Stimulated activated naive B cell treated with anti-CD40 and anti-IgM and Interleukin-4, amounts not matched to agents 10 μg/mL and 1 μg/mL and 100 μg/mL, for 72 hours (primary cell): ENCODE data around the gene TTC7B.

Experiments used
- ATAC-seq, 2 donors: fragments of 150-1000 bp; cut with Tn5 transposase; replicated peaks; 2 replicates each; pipeline ENCODE4 v1.10.0; 2021; ENCODE audit warnings: moderate library complexity in 1 of 2
- DNase-seq: peaks from one replicate; pipeline ENCODE4 v3.0.0; 2021
- H3K27ac Mint-ChIP-seq: one replicate; pipeline ENCODE4 v1.8.0; 2022; ENCODE audit warnings: mild to moderate bottlenecking, mixed read lengths
- H3K27me3 Mint-ChIP-seq, 2 donors: one replicate each; pipeline ENCODE4 v1.8.0; 2022; ENCODE audit warnings: mixed read lengths in 2 of 2
- H3K36me3 Mint-ChIP-seq, 2 donors: one replicate each; pipeline ENCODE4 v1.8.0; 2022; ENCODE audit warnings: mixed read lengths in 2 of 2, mild to moderate bottlenecking in 1 of 2
- H3K4me1 Mint-ChIP-seq, 2 donors: one replicate each; pipeline ENCODE4 v1.8.0; 2022; ENCODE audit warnings: mixed read lengths in 2 of 2, mild to moderate bottlenecking in 1 of 2
- H3K4me3 Mint-ChIP-seq, 2 donors: one replicate each; pipeline ENCODE4 v1.8.0; 2022; ENCODE audit warnings: mild to moderate bottlenecking in 2 of 2, mixed read lengths in 2 of 2, moderate library complexity in 1 of 2
- H3K9me3 Mint-ChIP-seq, 2 donors: one replicate each; pipeline ENCODE4 v1.8.0; 2022; ENCODE audit warnings: mixed read lengths in 2 of 2, mild to moderate bottlenecking in 1 of 2

The TTC7B gene

GRCh38 chr14:90616881-90617280 lies 199.3 kb downstream of the TTC7B start:
- Mint-ChIP-seq H3K4me3 (no peak overlapping the region), H3K9me3 (no peaks in the 10 kb centered on the region), H3K27ac (no peak overlapping the region), H3K36me3 (peaks cover 0 to 1% of the 10 kb centered on the region in 2 donors), H3K27me3 (no peaks in the 10 kb centered on the region), H3K4me1 (no peaks in the 10 kb centered on the region)
- no peak for ATAC-seq
- DNase-seq = no peak

GRCh38 chr14:90616313-90616712 lies 199.9 kb downstream of the TTC7B start:
- ATAC-seq (no peak), DNase-seq (no peak)
- H3K27ac Mint-ChIP-seq = no peak overlapping the region
- peaks cover 0 to 1% of the 10 kb centered on the region in 2 donors for H3K36me3 Mint-ChIP-seq
- no peak overlapping the region for H3K4me3 Mint-ChIP-seq
- no peaks in the 10 kb centered on the region for H3K9me3 Mint-ChIP-seq
- H3K27me3 Mint-ChIP-seq = no peaks in the 10 kb centered on the region
- no peaks in the 10 kb centered on the region for H3K4me1 Mint-ChIP-seq

- Mint-ChIP-seq H3K27ac (no peak overlapping the region), H3K9me3 (no peaks in the 10 kb centered on the region), H3K4me3 (no peak overlapping the region), H3K27me3 (no peaks in the 10 kb centered on the region), H3K4me1 (no peaks in the 10 kb centered on the region), H3K36me3 (no peaks in the 10 kb centered on the region)
- ATAC-seq (no peak), DNase-seq (no peak)
These were observed 200.6 kb downstream of the TTC7B start for GRCh38 chr14:90615517-90616060.

GRCh38 chr14:90614696-90615516 lies 201.3 kb downstream of the TTC7B start:
- Mint-ChIP-seq H3K9me3 (no peaks in the 10 kb centered on the region), H3K27ac (no peak overlapping the region), H3K4me3 (no peak overlapping the region), H3K27me3 (no peaks in the 10 kb centered on the region), H3K36me3 (no peaks in the 10 kb centered on the region), H3K4me1 (peaks cover 0 to 2% of the 10 kb centered on the region in 2 donors)
- ATAC-seq (no peak), DNase-seq (no peak)

- H3K36me3 Mint-ChIP-seq = no peaks in the 10 kb centered on the region
- DNase-seq (no peak), ATAC-seq (no peak)
- H3K4me3 Mint-ChIP-seq = no peak overlapping the region
- no peaks in the 10 kb centered on the region for H3K27me3 Mint-ChIP-seq
- peaks cover 2% of the 10 kb centered on the region in 2 donors for H3K4me1 Mint-ChIP-seq
- H3K27ac Mint-ChIP-seq = no peak overlapping the region
- H3K9me3 Mint-ChIP-seq = no peaks in the 10 kb centered on the region
These were observed 202.2 kb downstream of the TTC7B start for GRCh38 chr14:90613997-90614396.

GRCh38 chr14:90613453-90613852 lies 202.8 kb downstream of the TTC7B start:
- DNase-seq (no peak), ATAC-seq (no peak)
- Mint-ChIP-seq H3K4me3 (no peak overlapping the region), H3K9me3 (no peaks in the 10 kb centered on the region), H3K27ac (no peak overlapping the region), H3K4me1 (peaks cover 2 to 7% of the 10 kb centered on the region in 2 donors), H3K27me3 (no peaks in the 10 kb centered on the region), H3K36me3 (no peaks in the 10 kb centered on the region)

GRCh38 chr14:90612801-90613200 lies 203.4 kb downstream of the TTC7B start:
- H3K27ac Mint-ChIP-seq = no peak overlapping the region
- no peak for ATAC-seq
- peaks cover 2 to 10% of the 10 kb centered on the region in 2 donors for H3K4me1 Mint-ChIP-seq
- H3K27me3 Mint-ChIP-seq = no peaks in the 10 kb centered on the region
- H3K36me3 Mint-ChIP-seq = no peaks in the 10 kb centered on the region
- no peaks in the 10 kb centered on the region for H3K9me3 Mint-ChIP-seq
- DNase-seq = no peak
- no peak overlapping the region for H3K4me3 Mint-ChIP-seq

GRCh38 chr14:90611936-90612335 lies 204.3 kb downstream of the TTC7B start:
- no peak overlapping the region for H3K27ac Mint-ChIP-seq
- no peaks in the 10 kb centered on the region for H3K27me3 Mint-ChIP-seq
- H3K36me3 Mint-ChIP-seq = no peaks in the 10 kb centered on the region
- H3K4me1 Mint-ChIP-seq = peaks cover 2 to 10% of the 10 kb centered on the region in 2 donors
- ATAC-seq (no peak), DNase-seq (no peak)
- H3K9me3 Mint-ChIP-seq = no peaks in the 10 kb centered on the region
- H3K4me3 Mint-ChIP-seq = no peak overlapping the region

GRCh38 chr14:90611501-90611900 lies 204.7 kb downstream of the TTC7B start:
- no peak overlapping the region for H3K4me3 Mint-ChIP-seq
- peaks cover 2 to 10% of the 10 kb centered on the region in 2 donors for H3K4me1 Mint-ChIP-seq
- no peak for ATAC-seq
- H3K27me3 Mint-ChIP-seq = no peaks in the 10 kb centered on the region
- no peak overlapping the region for H3K27ac Mint-ChIP-seq
- H3K9me3 Mint-ChIP-seq = no peaks in the 10 kb centered on the region
- H3K36me3 Mint-ChIP-seq = no peaks in the 10 kb centered on the region
- DNase-seq = no peak

GRCh38 chr14:90610346-90611040 lies 205.7 kb downstream of the TTC7B start:
- no peak overlapping the region for H3K27ac Mint-ChIP-seq
- ATAC-seq = no peak
- DNase-seq = no peak
- H3K27me3 Mint-ChIP-seq = peaks cover 0 to 2% of the 10 kb centered on the region in 2 donors
- no peaks in the 10 kb centered on the region for H3K9me3 Mint-ChIP-seq
- no peak overlapping the region for H3K4me3 Mint-ChIP-seq
- H3K36me3 Mint-ChIP-seq = no peaks in the 10 kb centered on the region
- H3K4me1 Mint-ChIP-seq = peaks cover 2 to 13% of the 10 kb centered on the region in 2 donors

GRCh38 chr14:90609376-90609775 lies 206.9 kb downstream of the TTC7B start:
- no peak overlapping the region for H3K27ac Mint-ChIP-seq
- no peaks in the 10 kb centered on the region for H3K36me3 Mint-ChIP-seq
- ATAC-seq = no peak

GRCh38 chr14:90608929-90609341 lies 207.3 kb downstream of the TTC7B start:
- ATAC-seq = peak; percentile 49 to 59
- Mint-ChIP-seq H3K4me1 (peaks cover 2 to 16% of the 10 kb centered on the region in 2 donors), H3K36me3 (no peaks in the 10 kb centered on the region), H3K27me3 (peaks cover 0 to 4% of the 10 kb centered on the region in 2 donors), H3K27ac (no peak overlapping the region), H3K4me3 (no peak overlapping the region), H3K9me3 (no peaks in the 10 kb centered on the region)
- DNase-seq = no peak

More at GRCh38 chr14:90609376-90609775, 206.9 kb downstream of the TTC7B start:
- H3K9me3 Mint-ChIP-seq = no peaks in the 10 kb centered on the region
- no peak overlapping the region for H3K4me3 Mint-ChIP-seq
- peaks cover 2 to 16% of the 10 kb centered on the region in 2 donors for H3K4me1 Mint-ChIP-seq
- H3K27me3 Mint-ChIP-seq = peaks cover 0 to 4% of the 10 kb centered on the region in 2 donors
- no peak for DNase-seq

- Mint-ChIP-seq H3K27ac (no peak overlapping the region), H3K27me3 (peaks cover 0 to 4% of the 10 kb centered on the region in 2 donors), H3K9me3 (no peaks in the 10 kb centered on the region), H3K4me3 (no peak overlapping the region), H3K4me1 (peaks cover 2 to 16% of the 10 kb centered on the region in 2 donors), H3K36me3 (no peaks in the 10 kb centered on the region)
- ATAC-seq (no peak), DNase-seq (no peak)
These were observed 207.9 kb downstream of the TTC7B start for GRCh38 chr14:90608281-90608680.

- Mint-ChIP-seq H3K4me1 (peaks cover 2 to 16% of the 10 kb centered on the region in 2 donors), H3K9me3 (no peaks in the 10 kb centered on the region), H3K27me3 (peaks cover 0 to 9% of the 10 kb centered on the region in 2 donors), H3K27ac (no peak overlapping the region), H3K36me3 (no peaks in the 10 kb centered on the region), H3K4me3 (no peak overlapping the region)
- ATAC-seq (no peak), DNase-seq (no peak)
These were observed 209.1 kb downstream of the TTC7B start for GRCh38 chr14:90607141-90607540.
